HG03280 (cell line): Measurements from ENCODE around the gene B4GALT2.

Experiments
- ATAC-seq: cut with Tn5 transposase; IDR thresholded peaks from one replicate; pipeline ENCODE4 v1.9.1; 2021; ENCODE audit warnings: mild to moderate bottlenecking, moderate library complexity; ENCODE audit not compliant: unreplicated experiment

The B4GALT2 gene

DNA sequence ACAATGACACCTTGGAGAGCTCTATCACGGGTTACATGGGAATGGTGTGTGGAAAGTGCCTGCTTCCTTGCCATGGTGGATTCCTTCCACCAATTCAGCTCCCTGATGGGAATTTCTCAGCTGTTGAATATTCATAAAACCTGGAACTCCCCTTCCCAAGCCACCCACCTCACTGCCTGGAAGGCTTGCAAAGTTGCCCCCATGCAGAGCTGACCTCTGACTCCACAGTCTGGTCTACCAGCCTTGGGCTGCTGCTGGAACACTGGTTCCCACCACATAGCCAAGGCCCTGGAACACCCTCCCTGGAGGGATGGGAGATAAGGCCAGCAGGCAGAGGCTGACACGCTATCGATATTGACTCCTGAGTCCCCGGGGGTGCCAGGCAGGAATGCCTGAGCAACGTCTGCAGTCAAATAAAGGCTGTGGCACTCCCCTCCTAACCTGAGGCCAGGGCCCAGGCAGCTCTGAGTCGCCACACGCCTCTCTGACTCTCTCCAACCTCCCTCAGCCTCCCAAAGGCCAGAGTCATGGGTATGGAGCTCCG, 21.2 kb downstream of the B4GALT2 start:
- ATAC-seq: no peak

DNA sequence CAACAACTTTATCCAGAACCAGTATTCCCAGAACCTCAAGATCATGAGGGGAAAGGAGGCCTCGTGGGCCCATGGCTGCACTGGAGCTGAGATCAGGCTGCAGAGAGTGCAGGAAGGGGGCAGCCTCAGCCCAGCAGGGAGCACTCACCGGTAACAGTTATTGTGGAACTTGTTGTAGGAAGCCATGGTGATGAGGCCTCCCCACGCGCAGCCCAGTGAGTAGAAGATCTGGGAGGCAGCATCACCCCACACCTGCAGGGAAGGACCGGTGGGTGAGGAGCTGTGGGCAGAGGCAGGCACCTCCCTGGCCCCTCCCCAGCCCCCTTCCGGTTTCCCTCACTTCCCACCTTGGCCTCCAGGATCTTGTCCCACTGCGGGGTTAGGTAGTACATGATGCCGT, 23.2 kb downstream of the B4GALT2 start:
- ATAC-seq: no peak

DNA sequence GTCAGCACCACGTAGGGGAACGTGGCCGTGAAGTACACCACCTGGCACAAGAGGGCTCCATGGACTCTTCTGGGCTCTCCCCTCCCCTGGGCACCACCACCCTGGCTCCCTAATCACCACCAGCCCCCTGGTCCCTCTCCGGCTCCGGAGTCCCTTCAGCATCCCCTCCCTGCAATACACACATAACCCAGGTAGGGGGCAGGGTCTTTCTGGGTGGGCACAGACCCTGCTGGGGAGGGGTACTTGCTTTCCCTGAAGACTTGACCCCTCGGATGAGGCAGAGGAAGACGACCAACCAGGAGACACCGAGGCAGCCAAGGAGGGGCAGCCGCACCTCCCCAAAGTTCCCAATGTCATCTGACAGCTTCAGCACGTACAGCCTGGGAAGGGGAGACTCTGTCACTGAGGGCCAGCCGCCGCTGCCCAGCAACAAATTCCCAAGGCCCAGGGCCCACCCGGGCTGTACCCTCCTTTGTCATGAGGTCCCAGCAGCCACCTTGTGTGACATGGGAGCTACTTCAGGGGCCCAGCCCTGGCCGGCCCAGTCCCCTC, 23.7 kb downstream of the B4GALT2 start:
- ATAC-seq: no peak

DNA sequence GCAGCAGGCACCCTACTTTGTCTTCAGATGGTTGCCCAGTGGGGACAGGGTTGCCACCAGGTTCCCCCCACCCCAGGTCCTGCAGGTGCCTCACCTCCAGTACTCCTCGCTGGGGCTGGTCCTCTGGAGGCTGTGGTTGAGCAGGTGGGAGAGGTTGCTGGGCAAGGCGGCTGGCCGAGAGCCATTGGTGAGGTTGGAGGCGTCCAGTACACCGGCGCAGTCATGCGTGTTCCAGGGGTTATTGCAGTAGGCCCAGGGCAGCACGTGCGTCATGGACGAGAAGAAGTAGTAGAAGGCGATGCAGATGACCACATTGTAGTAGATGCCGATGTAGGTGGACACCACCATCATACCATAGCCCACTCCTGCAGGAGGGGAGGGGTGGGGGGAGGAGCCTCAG, 29.2 kb downstream of the B4GALT2 start:
- no peak for ATAC-seq

DNA sequence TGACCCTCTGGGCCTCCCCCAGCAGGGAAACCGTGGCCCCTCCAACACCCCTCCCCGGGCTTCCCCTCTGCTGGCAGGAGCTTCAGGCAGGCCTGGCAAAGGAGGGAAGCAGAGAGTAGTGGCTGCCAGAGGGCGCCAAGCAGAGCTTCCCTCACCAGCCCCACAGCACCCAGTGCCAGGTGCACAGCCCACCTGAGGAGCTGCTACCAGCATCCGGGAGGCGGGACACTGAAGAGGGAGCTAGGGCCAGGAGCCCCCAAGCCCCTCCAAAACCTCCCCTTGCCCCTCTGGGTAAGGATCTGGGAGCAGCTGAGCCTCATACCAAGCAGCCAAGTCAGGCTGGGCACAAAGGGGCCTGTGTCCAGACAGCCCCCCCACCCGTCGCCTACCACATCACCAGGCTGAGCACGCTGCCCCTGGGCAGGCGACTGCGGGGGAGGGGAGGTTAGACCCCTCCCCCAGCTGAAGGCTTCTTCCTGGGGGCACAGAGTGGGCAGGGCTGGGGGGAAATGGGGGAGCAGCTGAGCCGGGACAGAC, 32.0 kb downstream of the B4GALT2 start:
- ATAC-seq: no peak

DNA sequence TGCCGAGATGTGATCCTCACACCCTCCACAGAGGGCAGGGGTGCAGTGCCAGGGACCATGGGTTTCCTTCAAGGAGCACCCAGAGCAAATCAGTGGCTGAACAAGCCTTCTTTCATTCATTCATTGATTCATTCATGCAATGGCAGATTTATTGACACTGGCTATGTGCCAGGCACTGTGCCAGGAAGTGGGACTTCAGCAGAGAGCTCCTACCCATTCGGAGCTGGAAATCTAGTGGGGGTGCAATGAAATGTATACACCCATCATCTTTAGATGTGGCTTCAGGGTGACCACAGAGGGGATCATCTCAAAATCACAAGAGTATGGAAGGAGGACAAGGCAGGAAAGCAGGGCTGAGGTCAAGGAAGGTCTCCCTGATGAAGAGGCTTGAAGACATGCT, 33.4 kb downstream of the B4GALT2 start:
- no peak for ATAC-seq

DNA sequence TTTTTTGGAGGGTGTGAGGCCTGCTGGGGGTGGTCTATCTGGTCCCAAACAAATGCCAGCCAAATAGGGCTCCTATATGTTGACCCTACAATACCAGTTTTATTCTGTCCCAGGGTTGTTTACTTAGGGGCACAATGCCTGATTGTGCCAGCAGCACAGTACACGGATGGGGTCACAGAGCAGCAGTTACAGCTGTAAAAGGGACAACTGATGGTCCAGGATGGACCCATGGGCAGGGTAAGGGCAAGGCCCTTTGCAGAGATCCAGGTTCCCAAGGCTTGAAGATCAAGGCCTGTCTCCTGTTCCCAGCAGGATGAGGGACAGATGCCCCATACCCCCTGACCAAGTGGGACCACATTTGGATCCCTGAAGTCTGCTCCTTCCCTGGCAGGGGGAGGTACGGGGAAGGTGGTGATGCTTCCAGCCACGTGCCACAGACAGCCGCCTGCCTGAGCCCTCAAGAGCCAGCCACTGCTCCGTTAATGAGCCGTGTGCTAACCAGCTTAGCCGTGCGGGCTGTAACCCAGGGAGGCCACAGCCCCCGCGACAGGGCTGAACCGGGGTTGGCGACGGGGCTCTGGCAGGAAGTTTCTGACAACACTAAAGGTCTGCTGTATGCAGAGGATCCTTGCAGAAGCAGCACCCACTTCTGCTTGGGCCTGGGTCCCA, 34.1 kb downstream of the B4GALT2 start:
- ATAC-seq: no peak

DNA sequence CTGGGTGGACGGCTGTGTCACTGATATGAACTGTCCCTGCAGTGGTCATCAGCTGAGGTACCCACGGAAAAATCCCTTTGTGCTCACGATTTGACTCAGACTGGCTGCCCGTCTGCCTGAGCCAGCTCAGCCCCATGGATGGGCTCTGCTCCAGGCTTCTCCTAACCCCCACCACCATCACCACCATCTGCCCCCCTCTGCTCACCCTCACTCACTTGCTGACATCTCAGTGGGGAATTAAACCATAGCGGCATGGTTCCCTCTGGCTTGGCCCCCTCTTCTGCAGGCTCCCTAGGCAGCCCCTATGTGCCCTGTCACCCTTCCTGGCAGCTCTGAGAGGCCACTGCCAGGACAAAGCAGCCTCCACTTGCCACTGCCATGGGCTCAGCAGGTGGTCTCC, 34.9 kb downstream of the B4GALT2 start:
- ATAC-seq: no peak

DNA sequence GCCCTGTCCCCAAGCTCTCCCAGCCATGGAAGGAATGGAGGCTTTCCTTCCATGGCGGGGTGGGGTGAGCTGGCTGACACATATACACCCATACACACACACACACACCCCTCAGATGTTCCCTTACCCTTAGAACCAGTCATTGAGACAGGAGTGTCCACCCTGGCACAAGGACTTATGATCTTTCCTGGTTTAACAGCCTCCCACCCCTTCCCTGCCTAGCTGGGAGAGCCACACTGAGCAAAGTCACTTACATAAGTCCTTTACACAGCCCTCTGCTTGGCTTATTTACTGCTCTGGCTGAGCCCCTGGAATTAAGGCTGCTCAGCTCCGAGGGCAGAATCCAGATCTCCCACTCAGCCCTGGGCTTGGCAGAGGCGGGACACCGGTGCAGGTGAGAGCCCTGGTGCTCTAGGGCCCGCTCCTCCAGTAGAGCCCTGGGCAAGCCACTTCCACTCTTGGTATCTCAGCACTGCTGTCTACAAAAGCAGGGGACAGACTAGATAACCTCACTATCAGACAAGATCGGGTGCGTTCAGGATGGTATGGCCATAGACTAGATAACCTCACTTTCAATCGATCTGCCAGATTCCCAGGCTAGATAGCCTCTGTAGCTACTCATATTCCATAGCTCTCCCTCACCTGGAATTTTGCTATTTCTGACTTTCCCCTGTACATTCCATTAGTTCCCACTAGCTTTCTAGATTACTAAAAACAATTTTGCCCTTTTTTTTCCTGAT, 35.5 kb downstream of the B4GALT2 start:
- no peak for ATAC-seq

DNA sequence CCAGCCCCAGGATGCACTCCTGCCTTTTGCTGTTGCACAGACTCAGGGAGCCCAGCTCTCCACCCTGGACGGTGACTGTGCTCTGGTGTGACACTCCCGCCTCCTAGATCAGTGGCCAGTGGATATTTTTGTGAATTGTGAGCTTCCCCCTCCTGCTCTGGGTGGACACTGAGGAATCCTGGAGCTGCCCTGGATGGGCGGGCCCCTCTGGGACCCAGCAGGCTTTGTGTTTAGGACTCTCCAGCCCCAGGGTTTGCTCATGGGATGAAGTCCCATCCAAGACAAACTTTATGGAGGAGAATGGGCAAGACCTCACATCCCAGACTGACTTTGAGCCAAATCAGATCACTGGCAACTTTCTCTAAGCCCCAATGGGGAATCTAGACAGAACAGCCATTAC, 36.2 kb downstream of the B4GALT2 start:
- no peak for ATAC-seq

DNA sequence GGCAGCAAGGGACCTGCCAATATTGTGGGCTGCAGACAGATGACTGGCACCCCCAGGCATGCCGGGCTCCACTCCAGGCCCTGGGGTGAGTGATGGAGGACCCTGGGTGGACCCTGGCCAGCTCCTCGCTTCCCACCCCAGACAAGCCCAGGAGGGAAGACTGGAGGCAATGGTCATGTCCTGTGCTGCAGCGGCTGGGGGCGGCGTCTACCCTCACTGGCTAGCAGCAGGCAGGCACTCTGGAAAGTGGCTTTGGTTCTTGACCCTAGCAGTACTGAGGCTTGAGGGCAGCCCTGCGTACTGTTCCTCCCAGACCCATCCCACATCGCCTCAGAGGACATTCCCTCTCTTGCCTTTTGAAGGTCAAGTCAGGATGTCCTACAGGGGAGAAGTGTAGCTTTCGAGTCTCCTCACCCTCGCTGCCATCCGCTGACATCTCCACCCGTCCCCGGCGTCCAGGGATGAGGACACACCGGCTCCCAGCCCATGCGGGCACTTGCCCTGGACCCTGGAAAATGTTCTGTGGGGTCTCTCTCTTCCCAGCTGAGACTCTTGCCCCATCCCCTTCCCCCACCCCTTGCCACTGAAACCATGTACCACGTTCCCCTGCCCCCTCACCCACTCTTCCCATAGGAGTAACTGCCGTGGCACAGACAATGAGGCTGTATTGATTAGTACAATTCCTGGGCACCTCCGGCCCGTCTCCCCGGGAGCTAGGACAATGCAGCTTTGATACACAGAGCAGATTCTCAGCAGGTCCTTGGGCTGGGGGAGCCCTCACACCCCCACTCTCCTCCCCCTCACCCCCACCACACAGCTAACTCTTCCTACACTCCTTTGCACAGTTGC, 37.3 kb downstream of the B4GALT2 start:
- ATAC-seq: no peak

DNA sequence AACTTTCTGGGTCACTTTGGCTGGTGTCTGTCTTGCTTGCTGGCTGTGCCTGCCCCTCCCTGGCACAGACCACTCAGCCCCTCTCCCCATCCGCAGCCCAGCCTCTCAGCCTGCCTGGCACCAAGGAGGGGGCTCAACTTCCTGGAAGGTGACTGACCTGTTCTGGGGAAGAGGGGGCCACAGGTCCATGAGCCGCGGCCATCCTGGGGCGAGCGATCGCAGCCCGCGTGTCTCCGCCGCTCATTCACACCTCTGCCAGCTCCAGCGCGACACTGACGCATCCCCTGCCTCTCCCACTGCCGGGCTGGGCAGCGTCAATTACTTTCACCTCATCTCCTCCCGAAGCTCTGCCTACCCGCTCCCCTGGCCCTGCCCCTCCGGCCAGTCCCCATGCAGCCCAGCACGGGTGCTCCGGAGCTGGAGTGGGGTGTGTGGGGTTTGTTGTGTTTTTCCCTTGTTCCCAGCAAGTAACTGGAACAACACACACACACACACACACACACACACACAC, 37.9 kb downstream of the B4GALT2 start:
- no peak for ATAC-seq

DNA sequence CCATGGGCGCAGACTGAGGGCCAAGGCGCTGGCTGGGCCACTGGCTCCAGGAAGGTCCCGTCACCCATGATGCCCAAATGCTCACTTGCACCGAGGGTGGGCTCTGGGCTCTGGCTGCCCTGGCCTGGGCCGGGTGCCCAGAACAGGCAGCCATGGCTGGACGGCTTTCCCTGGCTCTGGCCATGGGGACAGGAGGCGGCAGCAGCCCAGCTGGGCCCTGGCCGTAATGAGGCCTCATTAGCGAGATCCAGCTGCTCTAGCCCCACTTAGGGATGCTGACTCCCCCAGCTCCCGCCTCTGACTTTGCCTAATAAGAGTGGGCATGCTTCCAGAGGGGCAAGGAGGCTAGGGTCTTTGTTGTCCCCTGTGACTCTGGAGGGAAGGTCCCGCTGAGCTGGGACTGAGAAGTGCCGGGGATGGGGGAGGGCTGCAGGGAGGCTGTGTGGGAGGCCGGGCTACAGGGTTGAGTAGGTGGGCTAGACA, 40.5 kb downstream of the B4GALT2 start:
- no peak for ATAC-seq

DNA sequence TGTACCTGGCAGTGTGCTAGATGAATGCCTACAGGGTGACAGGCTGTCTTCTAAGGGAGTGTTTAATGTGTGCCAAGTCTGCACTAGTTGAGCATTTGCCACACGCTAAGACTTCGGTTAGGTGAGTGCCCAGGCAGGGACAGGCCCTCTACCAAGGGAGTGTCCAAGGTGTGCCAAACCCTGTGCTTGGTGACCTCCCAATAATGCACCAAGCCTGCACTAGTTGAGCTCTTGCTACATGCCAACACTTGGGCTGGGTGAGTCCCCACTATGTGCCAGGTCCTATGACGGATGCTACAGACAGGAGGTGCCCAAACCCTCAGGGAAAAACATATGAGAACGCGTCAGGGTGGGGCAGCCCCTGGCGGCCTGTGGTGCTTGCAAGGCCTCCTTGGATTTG, 41.5 kb downstream of the B4GALT2 start:
- no peak for ATAC-seq

DNA sequence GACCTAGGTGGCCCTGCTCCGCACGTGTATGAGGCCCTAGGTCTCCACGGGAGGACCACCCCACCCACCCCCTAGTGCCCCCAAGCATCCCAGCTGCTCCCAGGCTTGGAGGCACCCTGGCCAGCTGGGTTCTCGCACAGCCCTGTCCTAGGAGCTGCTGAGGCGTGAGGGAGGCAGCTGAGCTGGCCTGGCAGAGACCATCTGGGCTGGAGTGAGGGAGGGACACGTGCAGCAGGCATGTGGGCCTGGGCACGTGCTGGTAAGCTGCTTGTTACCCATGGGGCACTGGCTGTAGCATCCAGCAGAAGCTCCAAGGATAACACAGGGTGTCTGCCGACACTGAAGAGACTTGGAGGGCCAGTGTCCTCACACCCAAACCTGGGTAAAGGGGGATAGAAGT, 42.1 kb downstream of the B4GALT2 start:
- ATAC-seq: no peak

DNA sequence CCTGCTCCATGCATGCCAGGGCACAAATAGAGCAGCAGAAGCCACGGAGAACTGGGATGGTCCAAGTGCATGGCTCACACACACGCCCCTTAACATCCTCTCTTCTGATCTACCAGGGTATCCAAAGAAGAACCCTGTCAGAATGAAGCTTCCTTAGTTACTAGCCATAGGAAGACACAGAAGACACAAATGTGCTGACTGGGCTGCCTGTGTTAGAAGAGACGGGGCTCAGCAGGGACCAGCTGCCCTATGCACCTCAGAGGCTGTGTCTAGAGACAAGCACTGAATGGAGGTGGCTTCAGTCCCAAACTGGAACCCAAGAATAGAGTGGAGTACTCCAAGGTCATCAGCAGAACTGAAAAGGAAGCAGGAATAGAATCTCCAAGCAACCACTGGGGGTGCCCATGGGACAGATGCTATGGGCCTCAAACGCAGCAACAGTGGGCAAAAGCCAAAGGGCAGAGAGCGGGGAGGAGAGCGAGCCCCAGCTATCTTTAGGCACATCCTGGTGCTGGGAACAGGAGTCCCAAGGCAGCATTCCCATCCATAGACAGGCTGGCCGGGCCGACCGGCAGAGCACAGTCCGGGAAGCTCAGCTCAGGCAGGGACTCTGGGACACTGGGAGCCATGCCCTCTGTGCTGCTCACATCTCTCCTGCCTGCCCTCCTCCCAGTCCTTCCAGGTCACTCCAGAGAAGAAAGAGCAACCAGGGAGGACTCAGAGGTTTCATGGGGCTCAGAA, 42.7 kb downstream of the B4GALT2 start:
- ATAC-seq: no peak

DNA sequence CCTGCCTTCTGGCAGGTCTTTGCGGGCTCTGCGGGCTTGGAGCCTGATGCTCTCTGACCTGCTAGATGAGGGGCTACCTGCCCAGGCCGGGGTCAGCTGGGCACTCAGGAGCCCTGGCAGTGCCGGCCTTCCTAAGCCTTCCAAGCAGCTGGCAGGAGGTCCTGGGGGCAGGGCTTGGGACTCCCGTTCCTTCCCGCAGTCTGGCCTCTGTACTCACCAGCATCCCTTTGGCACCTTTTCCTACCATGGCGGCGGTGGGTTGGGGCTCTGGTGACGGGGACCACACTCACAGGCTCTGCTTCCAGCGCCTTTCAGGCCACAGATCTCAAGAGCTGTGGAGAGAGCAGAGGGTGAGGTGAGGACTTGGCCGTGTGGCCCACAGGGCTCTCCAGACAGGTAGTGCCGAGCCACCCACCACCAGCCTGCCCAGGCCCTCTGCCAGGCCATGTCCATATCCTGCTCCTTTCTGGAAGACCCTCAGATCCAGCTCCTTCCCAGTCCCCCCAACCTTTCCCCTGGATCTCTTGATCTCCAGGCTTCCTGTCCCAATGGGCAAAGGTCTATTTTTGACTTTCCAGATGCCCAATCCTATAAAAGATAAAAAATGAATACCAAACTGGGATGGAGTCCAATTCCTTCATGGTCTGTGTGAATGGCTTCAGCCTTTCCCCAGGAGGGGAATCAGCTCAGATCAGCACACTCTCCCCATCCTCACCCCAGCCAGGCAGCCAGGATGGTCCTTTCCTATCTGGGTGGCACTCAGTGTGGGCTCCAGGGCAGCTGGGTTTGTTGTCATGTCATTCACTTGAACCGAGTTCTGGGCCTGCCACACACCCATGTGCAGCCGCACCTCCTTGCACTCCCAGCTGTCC, 45.3 kb downstream of the B4GALT2 start:
- no peak for ATAC-seq

DNA sequence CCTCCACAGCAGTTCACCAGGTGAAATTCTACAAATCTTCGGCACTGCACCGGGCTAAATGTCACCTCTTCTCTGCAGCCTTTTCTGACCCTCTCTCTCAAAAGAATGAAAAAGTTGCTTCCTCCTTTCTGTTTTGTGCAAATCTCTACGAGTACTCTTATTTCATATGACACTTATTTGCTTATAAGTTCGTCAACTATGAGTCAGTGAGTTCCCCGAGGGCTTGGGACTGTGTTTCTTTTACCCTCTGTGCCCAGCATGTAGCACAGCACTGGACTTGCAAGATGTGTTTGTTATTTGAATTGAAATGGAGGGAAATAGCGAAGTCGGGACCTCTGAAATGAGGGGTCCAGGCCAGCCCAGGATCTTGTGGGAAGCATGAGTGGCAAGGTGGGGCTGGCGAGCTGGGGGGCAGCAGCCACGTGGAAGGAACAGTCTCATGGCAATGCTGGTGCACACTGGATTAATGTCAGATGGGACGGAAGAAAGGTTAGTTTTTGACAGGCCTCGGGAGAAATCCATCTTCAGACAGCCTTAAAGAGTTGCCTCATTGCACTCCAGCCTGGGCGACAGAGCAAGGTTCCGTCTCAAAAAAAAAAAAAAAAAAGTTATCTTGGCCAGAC, 46.0 kb downstream of the B4GALT2 start:
- no peak for ATAC-seq

DNA sequence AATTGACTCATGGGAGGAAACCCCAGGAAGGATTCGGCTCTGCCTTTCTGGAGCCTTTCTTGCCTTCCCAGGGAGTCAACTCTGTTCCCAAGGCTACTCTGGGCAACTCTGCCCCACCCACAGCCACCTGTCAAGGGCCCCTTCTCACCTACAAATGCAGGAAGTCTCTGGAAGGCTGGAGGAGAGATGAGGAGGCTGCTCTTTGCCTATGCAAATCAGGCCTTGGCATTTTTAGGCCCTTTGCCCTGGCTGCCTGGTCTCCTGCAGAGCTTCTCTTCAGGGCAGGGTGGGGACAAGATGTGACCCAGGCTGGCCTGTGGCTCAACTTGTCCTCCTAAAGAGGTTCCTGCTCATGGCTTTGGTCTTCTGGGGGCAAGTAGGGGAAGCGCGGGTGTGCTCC, 46.8 kb downstream of the B4GALT2 start:
- ATAC-seq: no peak
